Fibroblast of lung (primary cell): Measurements from ENCODE around the gene TPCN2. TPM values are rescaled to one million over a fixed set of nuclear protein-coding genes. Genes with fewer than 3 reads are reported as not detected.

ENCODE experiments used
- DNase-seq, 2 donors: peaks; one replicate each; pipeline versions ENCODE4 v3.0.0 to v3.0.0-alpha.2; 2010; ENCODE audit warnings: low read depth in 2 of 2
- H2AFZ ChIP-seq: 2 replicates; pipeline ENCODE4 v1.5.1; 2012; ENCODE audit warnings: low read length, control low read depth, inconsistent platforms
- H3K27ac ChIP-seq: 2 replicates; pipeline ENCODE4 v1.5.1; 2011; ENCODE audit warnings: low read length, control low read depth; ENCODE audit not compliant: insufficient read depth
- H3K27me3 ChIP-seq: 2 replicates; pipeline ENCODE4 v1.5.1; 2011; ENCODE audit warnings: mild to moderate bottlenecking, low read length; ENCODE audit not compliant: control insufficient read depth, insufficient read depth
- H3K36me3 ChIP-seq: 2 replicates; pipeline ENCODE4 v1.5.1; 2011; ENCODE audit warnings: low read length; ENCODE audit not compliant: control insufficient read depth, insufficient read depth
- H3K4me1 ChIP-seq: 2 replicates; pipeline ENCODE4 v1.5.1; 2011; ENCODE audit warnings: low read length; ENCODE audit not compliant: control insufficient read depth, insufficient read depth; ENCODE audit errors: extremely low read depth
- H3K4me2 ChIP-seq: 2 replicates; pipeline ENCODE4 v1.5.1; 2011; ENCODE audit warnings: low read length, control low read depth; ENCODE audit not compliant: insufficient read depth; ENCODE audit errors: extremely low read depth
- H3K4me3 ChIP-seq, 4 experiments: fragments of 200-600 bp in 1 of 4; sonication (generic) in 1 of 4; replicated peaks in 1 of 4; 2 replicates each; pipeline ENCODE4 v1.5.1; 2011 to 2016; ENCODE audit warnings: low read length in 4 of 4, low read depth in 3 of 4, mild to moderate bottlenecking in 3 of 4, control low read depth in 2 of 4, inconsistent platforms in 1 of 4, mixed read lengths in 1 of 4; ENCODE audit not compliant: insufficient read depth in 1 of 4; ENCODE audit errors: control extremely low read depth in 1 of 4
- H3K79me2 ChIP-seq: 2 replicates; pipeline ENCODE4 v1.5.1; 2012; ENCODE audit warnings: mild to moderate bottlenecking, low read length, inconsistent platforms; ENCODE audit not compliant: control insufficient read depth, insufficient read depth
- H3K9ac ChIP-seq: 2 replicates; pipeline ENCODE4 v1.5.1; 2011; ENCODE audit warnings: mild to moderate bottlenecking, low read length, control low read depth; ENCODE audit not compliant: insufficient read depth
- H3K9me3 ChIP-seq: 2 replicates; pipeline ENCODE4 v1.5.1; 2012; ENCODE audit warnings: low read depth, low read length; ENCODE audit not compliant: control insufficient read depth, insufficient read depth
- H4K20me1 ChIP-seq: 2 replicates; pipeline ENCODE4 v1.5.1; 2011; ENCODE audit warnings: low read length; ENCODE audit not compliant: control insufficient read depth, insufficient read depth; ENCODE audit errors: extremely low read depth
- EZH2 ChIP-seq: IDR thresholded peaks from 2 replicates; pipeline ENCODE4 v1.5.1; 2012; ENCODE audit warnings: low read length, control low read depth, mild to moderate bottlenecking; ENCODE audit errors: missing control alignments
- polyA plus RNA-seq, 2 donors: library from polyadenylated mRNA; depleted of rRNA in 1 of 2; stranded (reverse) in 1 of 2; unstranded in 1 of 2; fragments of >200 nt; gene quantifications; 2 replicates each; pipeline ENCODE4 v1.2.1, GENCODE V29; 2011 to 2012; ENCODE audit warnings: missing spikeins in 1 of 2
- total RNA-seq: library from RNA; depleted of rRNA; stranded (reverse); fragments of >200 nt; gene quantifications from 2 replicates; pipeline ENCODE4 v1.2.1, GENCODE V29; 2014
- TF ChIP-seq, protein P1 (sequence below), 2 donors: IDR thresholded peaks in 1 of 2; conservative IDR thresholded peaks in 1 of 2; 1 replicate in 1 of 2; 2 replicates in 1 of 2; pipeline ENCODE4 v1.5.1; 2011 to 2012; ENCODE audit warnings: low read length in 2 of 2, control low read depth in 1 of 2, inconsistent platforms in 1 of 2, low read depth in 1 of 2, mild to moderate bottlenecking in 1 of 2

TPCN2 gene
- total and polyA plus RNA-seq, 2 donors (not counting 1 experiment from before 2014, with no cell fraction given), result 9.7 to 11.7 TPM

DNA sequence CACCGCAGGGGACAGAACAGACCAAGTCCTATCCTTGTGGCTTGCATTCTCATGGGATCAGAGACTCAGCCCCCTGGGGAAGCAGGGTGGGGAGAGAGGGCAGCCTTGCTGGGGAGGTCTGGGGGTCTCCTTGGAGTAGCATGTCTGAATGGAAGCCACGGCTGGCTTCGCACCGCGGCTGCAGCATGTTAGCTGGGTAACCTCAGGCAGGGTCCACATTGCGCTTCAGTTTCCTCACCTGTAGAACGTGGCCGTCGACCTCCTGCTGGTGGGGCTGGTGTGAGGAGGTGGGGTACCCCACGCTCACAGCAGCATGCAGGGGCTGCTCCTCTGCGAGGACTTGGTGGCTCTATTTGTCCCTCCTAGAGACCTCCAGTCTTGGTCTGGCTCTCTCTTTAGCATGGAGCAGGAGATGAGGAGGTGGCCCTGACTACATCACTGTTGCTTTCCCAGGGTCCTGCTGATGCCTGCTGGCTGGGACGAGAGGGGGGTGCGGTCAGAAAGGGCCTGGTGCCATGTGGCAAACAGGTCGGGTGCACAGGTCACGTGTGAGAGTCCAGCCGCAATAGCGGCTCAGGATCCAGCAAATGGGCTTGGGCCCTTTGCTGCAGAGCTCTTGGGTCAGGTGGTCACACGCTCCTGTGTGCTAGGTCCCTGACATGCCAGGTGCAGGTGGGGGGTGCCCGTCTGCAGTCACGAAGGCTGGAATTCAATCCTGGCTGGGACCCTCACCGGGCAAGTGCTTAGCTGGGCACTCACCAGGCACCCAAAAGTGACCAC is 71.6 kb downstream of the TPCN2 start:
- H3K4me3 ChIP-seq, result no peak overlapping the region
- no peak for DNase-seq
- TF ChIP-seq EZH2, result no peak
- TF ChIP-seq, protein P1, sequence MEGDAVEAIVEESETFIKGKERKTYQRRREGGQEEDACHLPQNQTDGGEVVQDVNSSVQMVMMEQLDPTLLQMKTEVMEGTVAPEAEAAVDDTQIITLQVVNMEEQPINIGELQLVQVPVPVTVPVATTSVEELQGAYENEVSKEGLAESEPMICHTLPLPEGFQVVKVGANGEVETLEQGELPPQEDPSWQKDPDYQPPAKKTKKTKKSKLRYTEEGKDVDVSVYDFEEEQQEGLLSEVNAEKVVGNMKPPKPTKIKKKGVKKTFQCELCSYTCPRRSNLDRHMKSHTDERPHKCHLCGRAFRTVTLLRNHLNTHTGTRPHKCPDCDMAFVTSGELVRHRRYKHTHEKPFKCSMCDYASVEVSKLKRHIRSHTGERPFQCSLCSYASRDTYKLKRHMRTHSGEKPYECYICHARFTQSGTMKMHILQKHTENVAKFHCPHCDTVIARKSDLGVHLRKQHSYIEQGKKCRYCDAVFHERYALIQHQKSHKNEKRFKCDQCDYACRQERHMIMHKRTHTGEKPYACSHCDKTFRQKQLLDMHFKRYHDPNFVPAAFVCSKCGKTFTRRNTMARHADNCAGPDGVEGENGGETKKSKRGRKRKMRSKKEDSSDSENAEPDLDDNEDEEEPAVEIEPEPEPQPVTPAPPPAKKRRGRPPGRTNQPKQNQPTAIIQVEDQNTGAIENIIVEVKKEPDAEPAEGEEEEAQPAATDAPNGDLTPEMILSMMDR (conservative IDR thresholded peaks at IDR 0.05 in 1 of 2, IDR thresholded peaks at IDR 0.05 in 1 of 2; ENCODE audit: low read depth in 1 of 2, low read length in 2 of 2), result no peak
- H3K27me3 ChIP-seq, result no peaks in the 10 kb centered on the region
- no peak overlapping the region for H3K27ac ChIP-seq
- H4K20me1 ChIP-seq, result no peaks in the 10 kb centered on the region
- peaks cover 13% of the 10 kb centered on the region for H3K4me1 ChIP-seq
- no peaks in the 10 kb centered on the region for H3K79me2 ChIP-seq
- H3K9ac ChIP-seq, result no peak overlapping the region
- H2AFZ ChIP-seq, result no peak overlapping the region
- H3K4me2 ChIP-seq, result no peak overlapping the region
- H3K36me3 ChIP-seq, result no peaks in the 10 kb centered on the region
- H3K9me3 ChIP-seq, result no peaks in the 10 kb centered on the region

DNA sequence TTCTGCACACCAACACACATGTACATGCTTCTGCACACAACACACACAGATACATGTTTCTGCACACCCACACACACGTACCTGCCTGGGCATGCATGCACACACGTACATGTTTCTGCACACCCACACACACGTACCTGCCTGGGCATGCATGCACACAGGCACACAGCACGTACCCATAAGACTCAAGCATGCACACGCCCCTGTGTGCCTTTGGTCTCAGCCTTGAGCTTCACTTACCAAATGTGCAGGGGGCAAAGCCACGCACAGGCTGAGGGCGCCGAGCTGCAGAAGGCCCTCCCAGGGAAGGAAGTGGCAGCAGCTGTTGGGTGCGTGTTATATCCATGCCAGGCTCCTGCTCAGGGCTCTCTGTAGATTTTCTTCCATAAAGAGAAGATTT is 72.3 kb downstream of the TPCN2 start:
- DNase-seq, result no peak
- peaks cover 13% of the 10 kb centered on the region for H3K4me1 ChIP-seq
- no peak overlapping the region for H3K9ac ChIP-seq
- no peak overlapping the region for H3K27ac ChIP-seq
- no peak overlapping the region for H3K4me2 ChIP-seq
- no peaks in the 10 kb centered on the region for H3K79me2 ChIP-seq
- no peaks in the 10 kb centered on the region for H3K27me3 ChIP-seq
- TF ChIP-seq, protein P1 (conservative IDR thresholded peaks at IDR 0.05 in 1 of 2, IDR thresholded peaks at IDR 0.05 in 1 of 2; ENCODE audit: low read depth in 1 of 2, low read length in 2 of 2), result no peak
- TF ChIP-seq EZH2, result no peak
- no peak overlapping the region for H2AFZ ChIP-seq
- H3K36me3 ChIP-seq, result no peaks in the 10 kb centered on the region
- H3K9me3 ChIP-seq, result no peaks in the 10 kb centered on the region
- no peak overlapping the region for H3K4me3 ChIP-seq
- H4K20me1 ChIP-seq, result no peaks in the 10 kb centered on the region

DNA sequence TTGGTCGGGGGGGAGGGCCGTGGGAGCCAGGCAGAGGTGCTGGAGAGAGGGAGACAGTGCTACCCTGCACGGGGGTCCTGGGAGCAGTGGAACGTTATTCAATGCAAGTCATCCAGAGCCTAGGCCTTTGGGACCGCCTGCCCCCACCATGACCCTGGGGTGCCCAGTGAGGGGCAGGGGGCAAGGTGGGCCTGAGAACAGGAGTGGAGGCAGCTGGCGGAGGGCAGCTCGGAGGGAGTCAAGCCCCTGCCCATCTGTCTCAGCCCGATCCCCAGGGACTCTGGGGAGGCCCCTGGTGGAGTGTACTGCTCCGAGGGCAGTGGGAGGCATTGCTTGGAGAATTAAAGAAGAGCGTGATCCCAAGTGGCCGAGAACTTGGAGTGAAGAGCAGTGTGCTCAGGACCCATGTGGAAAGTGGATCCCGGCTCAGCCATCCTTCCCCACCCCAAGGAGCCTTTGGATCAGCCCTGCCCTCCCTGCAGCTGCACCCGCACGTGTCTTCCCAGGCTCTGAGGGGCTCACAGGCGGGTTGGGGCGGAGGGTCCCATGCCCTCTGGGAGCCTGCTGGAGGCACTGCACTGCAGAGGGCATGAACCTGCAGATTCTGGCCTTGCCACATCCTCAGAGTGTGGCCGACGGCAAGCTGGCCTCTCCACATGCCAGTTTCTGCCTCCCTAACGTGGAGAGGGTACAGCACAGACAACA is 73.0 kb downstream of the TPCN2 start:
- Histone ChIP-seq H2AFZ (no peak overlapping the region), H3K4me2 (no peak overlapping the region), H3K9me3 (no peaks in the 10 kb centered on the region), H3K36me3 (no peaks in the 10 kb centered on the region), H4K20me1 (no peaks in the 10 kb centered on the region), H3K27ac (no peak overlapping the region), H3K79me2 (no peaks in the 10 kb centered on the region), H3K27me3 (no peaks in the 10 kb centered on the region), H3K4me3 (no peak overlapping the region), H3K9ac (no peak overlapping the region), H3K4me1 (peaks cover 13% of the 10 kb centered on the region)
- DNase-seq, result no peak
- no peak for TF ChIP-seq EZH2
- TF ChIP-seq, protein P1 (conservative IDR thresholded peaks at IDR 0.05 in 1 of 2, IDR thresholded peaks at IDR 0.05 in 1 of 2; ENCODE audit: low read depth in 1 of 2, low read length in 2 of 2), result no peak
